DOHH2 (cell line): Measurements from ENCODE around the gene TMEM203.

Experiments
- H3F3A ChIP-seq: fragments of 200-600 bp; sonication (generic), shearing (Covaris generic); 2 replicates; pipeline ENCODE4 v1.6.0; 2016; ENCODE audit warnings: antibody characterized with exemption, mild to moderate bottlenecking; ENCODE audit not compliant: control insufficient read depth, insufficient read depth
- H3K27ac ChIP-seq: fragments of 200-600 bp; sonication (generic); 2 replicates; pipeline ENCODE4 v1.5.1; 2014; ENCODE audit warnings: low read depth, mild to moderate bottlenecking, low read length, moderate library complexity
- H3K27me3 ChIP-seq: fragments of 200-600 bp; sonication (generic); 2 replicates; pipeline ENCODE4 v1.6.1; 2014; ENCODE audit warnings: mild to moderate bottlenecking, low read length, mixed read lengths; ENCODE audit not compliant: control insufficient read depth
- H3K36me3 ChIP-seq: fragments of 200-600 bp; sonication (generic); 2 replicates; pipeline ENCODE4 v1.6.1; 2014; ENCODE audit warnings: mild to moderate bottlenecking, low read length, moderate library complexity, mixed read lengths; ENCODE audit not compliant: control insufficient read depth
- H3K4me1 ChIP-seq: fragments of 200-600 bp; sonication (generic); 2 replicates; pipeline ENCODE4 v1.6.1; 2014; ENCODE audit warnings: mild to moderate bottlenecking, low read length, mixed read lengths; ENCODE audit not compliant: control insufficient read depth
- H3K4me2 ChIP-seq: fragments of 200-600 bp; sonication (generic); 2 replicates; pipeline ENCODE4 v1.6.0; 2014; ENCODE audit warnings: mild to moderate bottlenecking, low read length, moderate library complexity
- H3K4me3 ChIP-seq: fragments of 200-600 bp; sonication (generic); 2 replicates; pipeline ENCODE4 v1.5.1; 2014; ENCODE audit warnings: mild to moderate bottlenecking, low read length, mixed read lengths
- H3K79me2 ChIP-seq: fragments of 200-600 bp; sonication (generic); 2 replicates; pipeline ENCODE4 v1.6.1; 2014; ENCODE audit warnings: mild to moderate bottlenecking, low read length, mixed read lengths; ENCODE audit not compliant: control insufficient read depth
- H3K9me2 ChIP-seq: fragments of 200-600 bp; sonication (generic); replicated peaks from 2 replicates; pipeline ENCODE4 v1.6.1; 2014; ENCODE audit warnings: mild to moderate bottlenecking, low read length, mixed read lengths; ENCODE audit not compliant: control insufficient read depth
- H3K9me3 ChIP-seq: fragments of 200-600 bp; sonication (generic); 2 replicates; pipeline ENCODE4 v1.6.1; 2014; ENCODE audit warnings: antibody characterized with exemption, low read length, mixed read lengths; ENCODE audit not compliant: control insufficient read depth, insufficient read depth
- H4K20me1 ChIP-seq: fragments of 200-600 bp; sonication (generic); 2 replicates; pipeline ENCODE4 v1.6.0; 2014; ENCODE audit warnings: low read depth, mild to moderate bottlenecking, antibody characterized with exemption, low read length, moderate library complexity; ENCODE audit not compliant: control insufficient read depth, insufficient read depth
- CTCF ChIP-seq: fragments of 200-600 bp; sonication (generic); IDR thresholded peaks from one replicate; pipeline ENCODE4 v1.5.1; 2014; ENCODE audit warnings: antibody characterized with exemption, mild to moderate bottlenecking, low read depth, low read length; ENCODE audit not compliant: poor library complexity, severe bottlenecking
- EZH2phosphoT487 ChIP-seq: fragments of 200-600 bp; sonication (generic); IDR thresholded peaks from 2 replicates; pipeline ENCODE4 v1.6.1; 2017; ENCODE audit warnings: borderline replicate concordance, mild to moderate bottlenecking, antibody characterized with exemption, low read length, moderate library complexity, mixed read lengths

TMEM203 gene

GRCh38 chr9:137194388-137194787, 11.1 kb downstream of the TMEM203 start:
- H3K9me3 ChIP-seq, result no peaks in the 10 kb centered on the region
- H4K20me1 ChIP-seq, result peaks cover 3% of the 10 kb centered on the region; the same call in 1 of the 2 replicates
- no peaks in the 10 kb centered on the region for H3K9me2 ChIP-seq
- H3K27ac ChIP-seq, result no peak overlapping the region
- H3K27me3 ChIP-seq, result no peaks in the 10 kb centered on the region
- H3K4me3 ChIP-seq, result no peak overlapping the region
- H3F3A ChIP-seq, result no peaks in the 10 kb centered on the region
- TF ChIP-seq CTCF (no peak), EZH2phosphoT487 (no peak)
- peaks cover 28% of the 10 kb centered on the region for H3K36me3 ChIP-seq
- peaks cover 34% of the 10 kb centered on the region for H3K79me2 ChIP-seq
- peaks cover 29% of the 10 kb centered on the region for H3K4me1 ChIP-seq
- no peak overlapping the region for H3K4me2 ChIP-seq

DNA sequence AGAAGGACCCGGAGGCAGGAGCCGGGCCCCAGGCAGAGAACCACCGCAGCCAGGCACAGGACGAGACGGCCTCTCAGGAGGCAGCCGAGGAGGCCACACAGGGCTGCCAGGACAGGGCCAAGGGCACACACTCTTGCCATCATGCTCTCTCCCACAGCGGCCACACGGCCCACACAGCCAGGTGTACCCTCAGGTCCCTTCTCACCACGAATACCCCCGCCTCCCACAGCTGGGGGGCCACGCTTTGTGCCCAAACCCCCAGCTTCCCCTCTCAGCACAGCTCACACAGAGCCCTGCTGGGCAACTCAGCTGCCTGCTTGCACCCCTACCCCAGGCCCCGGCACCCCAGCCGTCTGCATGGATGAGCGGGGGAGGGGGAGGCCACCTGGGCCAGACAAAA, 11.7 kb downstream of the TMEM203 start:
- H3K79me2 ChIP-seq, result peaks cover 34% of the 10 kb centered on the region
- no peaks in the 10 kb centered on the region for H3K9me3 ChIP-seq
- H3K4me3 ChIP-seq, result no peak overlapping the region
- H3F3A ChIP-seq, result no peaks in the 10 kb centered on the region
- peaks cover 32% of the 10 kb centered on the region for H3K36me3 ChIP-seq
- TF ChIP-seq CTCF, result no peak
- no peak for TF ChIP-seq EZH2phosphoT487
- no peak overlapping the region for H3K27ac ChIP-seq
- H3K9me2 ChIP-seq, result no peaks in the 10 kb centered on the region
- H3K4me2 ChIP-seq, result no peak overlapping the region
- no peaks in the 10 kb centered on the region for H3K27me3 ChIP-seq
- H3K4me1 ChIP-seq, result peaks cover 24% of the 10 kb centered on the region
- H4K20me1 ChIP-seq, result peaks cover 3% of the 10 kb centered on the region; the same call in 1 of the 2 replicates

DNA sequence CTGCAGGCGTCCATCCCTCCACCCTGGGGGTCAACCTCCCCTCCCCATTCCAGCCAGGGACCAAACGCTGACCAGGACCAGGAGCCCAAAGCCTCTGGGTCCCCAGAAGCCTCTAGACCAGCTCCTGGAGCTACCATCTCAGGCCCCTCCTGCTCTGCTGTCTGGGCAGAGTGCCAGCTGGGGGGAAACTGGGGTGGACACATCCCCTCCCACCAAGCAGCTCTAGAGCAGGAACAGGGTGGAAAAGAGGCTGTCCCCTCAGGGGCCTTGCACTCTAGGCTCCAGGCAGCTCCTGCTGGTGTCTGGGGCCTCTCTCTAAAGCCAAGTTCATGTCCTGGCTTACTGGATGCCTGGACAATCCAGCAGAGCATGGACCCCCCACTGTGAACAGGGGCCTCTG, 12.6 kb downstream of the TMEM203 start:
- Histone ChIP-seq H3K79me2 (peaks cover 33% of the 10 kb centered on the region), H3K36me3 (peaks cover 34% of the 10 kb centered on the region), H3K4me3 (no peak overlapping the region), H3K9me3 (no peaks in the 10 kb centered on the region), H3K4me2 (no peak overlapping the region), H4K20me1 (peaks cover 3% of the 10 kb centered on the region; the same call in 1 of the 2 replicates), H3F3A (no peaks in the 10 kb centered on the region), H3K27ac (no peak overlapping the region), H3K27me3 (no peaks in the 10 kb centered on the region), H3K4me1 (peaks cover 16% of the 10 kb centered on the region), H3K9me2 (no peaks in the 10 kb centered on the region)
- TF ChIP-seq EZH2phosphoT487, result no peak
- no peak for TF ChIP-seq CTCF

DNA sequence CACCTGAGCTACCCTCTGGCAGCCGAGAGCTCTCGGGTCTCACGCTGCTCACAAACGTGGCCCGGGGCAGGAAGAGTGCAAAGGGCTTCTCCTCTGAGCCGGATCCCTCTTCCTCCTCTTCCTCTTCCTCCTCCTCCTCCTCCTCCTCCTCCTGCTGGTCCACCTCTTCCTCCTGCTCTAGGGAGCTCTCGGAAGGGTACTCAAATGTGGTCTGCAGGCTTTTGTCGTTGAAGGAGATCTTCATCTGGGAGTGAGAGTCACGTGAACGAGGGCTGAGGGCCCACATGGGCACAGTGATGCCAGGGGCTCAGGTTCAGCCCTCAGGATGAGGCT, 13.0 kb downstream of the TMEM203 start:
- Histone ChIP-seq H3F3A (no peaks in the 10 kb centered on the region), H3K4me1 (peaks cover 17% of the 10 kb centered on the region), H4K20me1 (no peaks in the 10 kb centered on the region), H3K27me3 (no peaks in the 10 kb centered on the region), H3K4me3 (no peak overlapping the region), H3K27ac (no peak overlapping the region), H3K36me3 (peaks cover 35% of the 10 kb centered on the region), H3K9me3 (no peaks in the 10 kb centered on the region), H3K79me2 (peaks cover 33% of the 10 kb centered on the region), H3K9me2 (no peaks in the 10 kb centered on the region), H3K4me2 (no peak overlapping the region)
- TF ChIP-seq EZH2phosphoT487 (no peak), CTCF (no peak)
